Activated T-cell treated with anti-CD3 and anti-CD28 coated beads, Interleukin-2, amount 50 U/mL, for 72 hours (primary cell): Measurements from ENCODE around the gene RSAD2. TPM values are rescaled to one million over a fixed set of nuclear protein-coding genes. Genes with fewer than 3 reads are reported as not detected.

Experiments
- total RNA-seq, 2 donors: library from RNA; stranded (reverse); gene quantifications; one replicate each; pipeline ENCODE4 v1.2.3, GENCODE V29; 2022

The RSAD2 gene
- total RNA-seq, 2 donors from 2014 or later, result 5.4 to 17.8 TPM

Other genes starting within 250 kb of the RSAD2 start
- 10 to 100 TPM in 1 of 2 donors, 1 to 10 TPM in 1; 5.7 to 10.6 TPM for gene CMPK2, start 11.9 kb upstream of the RSAD2 start, total RNA-seq
- gene RNF144A, start 39.6 kb downstream of the RSAD2 start, total RNA-seq, result 10 to 100 TPM; 52.1 to 73.9 TPM